HFFc6 (cell line): ENCODE data around the gene SPDYE11. TPM values are rescaled to one million over a fixed set of nuclear protein-coding genes. Genes with fewer than 3 reads are reported as not detected.
A peak's percentile ranks its signal among the peaks of the same experiment; 100 is the strongest.
"Not testable (repeated sequence)": the region's sequence is repeated elsewhere in the genome, so short reads cannot be mapped to it uniquely, and the experiment has no call there.

Experiments
- DNase-seq: peaks from one replicate; pipeline ENCODE4 v3.0.0-alpha.2; 2018
- H3K27ac Mint-ChIP-seq: 2 replicates; pipeline ENCODE4 v1.8.0; 2020; ENCODE audit warnings: mild to moderate bottlenecking, mixed read lengths
- H3K27me3 Mint-ChIP-seq: 2 replicates; pipeline ENCODE4 v1.8.0; 2021; ENCODE audit warnings: mild to moderate bottlenecking, moderate library complexity, mixed read lengths; ENCODE audit not compliant: insufficient read depth
- H3K36me3 Mint-ChIP-seq: 2 replicates; pipeline ENCODE4 v1.8.0; 2021; ENCODE audit warnings: low read depth, mixed read lengths
- H3K4me1 Mint-ChIP-seq: 2 replicates; pipeline ENCODE4 v1.8.0; 2020; ENCODE audit warnings: low read depth, mixed read lengths
- H3K4me3 Mint-ChIP-seq: 2 replicates; pipeline ENCODE4 v1.8.0; 2020; ENCODE audit warnings: mild to moderate bottlenecking, moderate library complexity, mixed read lengths
- H3K9me3 Mint-ChIP-seq: 2 replicates; pipeline ENCODE4 v1.8.0; 2020; ENCODE audit warnings: mild to moderate bottlenecking, mixed read lengths
- long read RNA-seq: library from polyadenylated mRNA; unstranded; transcript quantifications from one replicate; pipeline ENCODE4 v2.0.0, GENCODE V29; 2019
- total RNA-seq, 6 experiments: library from RNA; stranded (reverse); fragmentation: NEBNext Ultra II Directional; extraction: Animal tissue kit (Norgen Biotek cat#: 25700); gene quantifications; 2 replicates in 1 of 6; 3 replicates in 5 of 6; pipeline ENCODE4 v1.2.3, GENCODE V29; 2021

The SPDYE11 gene, protein sequence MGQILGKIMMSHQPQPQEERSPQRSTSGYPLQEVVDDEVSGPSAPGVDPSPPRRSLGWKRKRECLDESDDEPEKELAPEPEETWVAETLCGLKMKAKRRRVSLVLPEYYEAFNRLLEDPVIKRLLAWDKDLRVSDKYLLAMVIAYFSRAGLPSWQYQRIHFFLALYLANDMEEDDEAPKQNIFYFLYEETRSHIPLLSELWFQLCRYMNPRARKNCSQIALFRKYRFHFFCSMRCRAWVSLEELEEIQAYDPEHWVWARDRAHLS
- total RNA-seq = not detected
- long read RNA-seq = 0 reads

DNA sequence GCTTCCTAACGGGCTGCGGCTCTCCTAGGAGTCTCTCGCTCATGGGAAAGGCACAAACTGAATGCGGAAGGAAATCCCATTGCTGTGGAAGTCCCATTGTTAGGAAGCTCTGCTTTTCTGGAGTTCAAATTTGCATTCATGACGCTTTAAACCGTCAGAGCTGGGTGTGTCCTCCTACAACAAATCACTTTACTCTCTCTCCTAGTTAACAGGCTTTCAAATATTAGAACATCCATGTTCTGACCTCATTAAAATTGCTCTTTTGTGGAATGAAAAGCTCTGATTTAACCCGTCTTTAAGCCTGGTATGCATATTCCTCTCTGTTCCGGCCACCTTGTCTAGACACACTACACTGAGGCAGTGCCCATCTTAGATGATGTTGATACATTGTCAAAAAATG, at the start of gene SPDYE11:
Gene SPDYE11, minus strand, starts transcription at position 101 of the 400 bp plus-strand sequence. CDS start 1,800 bp downstream, outside the sequence.
- not testable (repeated sequence) for DNase-seq, H3K27ac Mint-ChIP-seq, H3K9me3 Mint-ChIP-seq, H3K27me3 Mint-ChIP-seq, H3K4me1 Mint-ChIP-seq, H3K36me3 Mint-ChIP-seq, H3K4me3 Mint-ChIP-seq

DNA sequence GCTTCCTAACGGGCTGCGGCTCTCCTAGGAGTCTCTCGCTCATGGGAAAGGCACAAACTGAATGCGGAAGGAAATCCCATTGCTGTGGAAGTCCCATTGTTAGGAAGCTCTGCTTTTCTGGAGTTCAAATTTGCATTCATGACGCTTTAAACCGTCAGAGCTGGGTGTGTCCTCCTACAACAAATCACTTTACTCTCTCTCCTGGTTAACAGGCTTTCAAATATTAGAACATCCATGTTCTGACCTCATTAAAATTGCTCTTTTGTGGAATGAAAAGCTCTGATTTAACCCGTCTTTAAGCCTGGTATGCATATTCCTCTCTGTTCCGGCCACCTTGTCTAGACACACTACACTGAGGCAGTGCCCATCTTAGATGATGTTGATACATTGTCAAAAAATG, 28.2 kb upstream of the SPDYE11 start, which contains the start of gene SPDYE9:
Gene SPDYE9, minus strand, starts transcription at position 101 of the 400 bp plus-strand sequence. CDS start 1,800 bp downstream, outside the sequence.
- not testable (repeated sequence) for H3K27ac Mint-ChIP-seq, H3K9me3 Mint-ChIP-seq, H3K4me3 Mint-ChIP-seq, H3K4me1 Mint-ChIP-seq, H3K36me3 Mint-ChIP-seq, DNase-seq, H3K27me3 Mint-ChIP-seq

DNA sequence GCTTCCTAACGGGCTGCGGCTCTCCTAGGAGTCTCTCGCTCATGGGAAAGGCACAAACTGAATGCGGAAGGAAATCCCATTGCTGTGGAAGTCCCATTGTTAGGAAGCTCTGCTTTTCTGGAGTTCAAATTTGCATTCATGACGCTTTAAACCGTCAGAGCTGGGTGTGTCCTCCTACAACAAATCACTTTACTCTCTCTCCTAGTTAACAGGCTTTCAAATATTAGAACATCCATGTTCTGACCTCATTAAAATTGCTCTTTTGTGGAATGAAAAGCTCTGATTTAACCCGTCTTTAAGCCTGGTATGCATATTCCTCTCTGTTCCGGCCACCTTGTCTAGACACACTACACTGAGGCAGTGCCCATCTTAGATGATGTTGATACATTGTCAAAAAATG, 28.0 kb downstream of the SPDYE11 start, which contains the start of gene SPDYE8:
Gene SPDYE8, minus strand, starts transcription at position 101 of the 400 bp plus-strand sequence. CDS start 1,800 bp downstream, outside the sequence.
- DNase-seq, H3K27me3 Mint-ChIP-seq, H3K9me3 Mint-ChIP-seq, H3K27ac Mint-ChIP-seq, H3K36me3 Mint-ChIP-seq, H3K4me3 Mint-ChIP-seq, H3K4me1 Mint-ChIP-seq: not testable (repeated sequence)

DNA sequence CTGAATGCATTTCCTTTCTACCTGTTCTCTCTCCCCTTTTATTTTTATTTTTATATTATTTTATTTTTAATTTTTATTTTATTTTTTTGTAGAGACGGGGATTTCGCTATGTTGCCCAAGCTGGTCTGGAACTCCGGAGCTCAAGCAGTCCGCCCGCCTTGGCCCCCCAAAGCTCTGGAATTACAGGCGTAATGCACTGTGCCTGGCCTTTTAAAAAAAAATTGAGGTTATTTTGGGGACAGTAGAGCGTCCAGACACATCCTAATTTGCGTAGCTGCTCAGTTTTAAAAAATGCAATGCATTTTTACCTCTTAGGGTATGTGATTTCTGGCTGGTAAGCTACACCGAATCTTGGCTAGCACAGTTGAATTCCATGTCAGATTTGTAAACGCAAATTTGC, 51.2 kb downstream of the SPDYE11 start:
- H3K9me3 Mint-ChIP-seq, H3K4me1 Mint-ChIP-seq, H3K27me3 Mint-ChIP-seq, DNase-seq, H3K27ac Mint-ChIP-seq, H3K36me3 Mint-ChIP-seq: not testable (repeated sequence)
- H3K4me3 Mint-ChIP-seq = peak overlapping the region; percentile 37; the same call in 1 of the 2 replicates

DNA sequence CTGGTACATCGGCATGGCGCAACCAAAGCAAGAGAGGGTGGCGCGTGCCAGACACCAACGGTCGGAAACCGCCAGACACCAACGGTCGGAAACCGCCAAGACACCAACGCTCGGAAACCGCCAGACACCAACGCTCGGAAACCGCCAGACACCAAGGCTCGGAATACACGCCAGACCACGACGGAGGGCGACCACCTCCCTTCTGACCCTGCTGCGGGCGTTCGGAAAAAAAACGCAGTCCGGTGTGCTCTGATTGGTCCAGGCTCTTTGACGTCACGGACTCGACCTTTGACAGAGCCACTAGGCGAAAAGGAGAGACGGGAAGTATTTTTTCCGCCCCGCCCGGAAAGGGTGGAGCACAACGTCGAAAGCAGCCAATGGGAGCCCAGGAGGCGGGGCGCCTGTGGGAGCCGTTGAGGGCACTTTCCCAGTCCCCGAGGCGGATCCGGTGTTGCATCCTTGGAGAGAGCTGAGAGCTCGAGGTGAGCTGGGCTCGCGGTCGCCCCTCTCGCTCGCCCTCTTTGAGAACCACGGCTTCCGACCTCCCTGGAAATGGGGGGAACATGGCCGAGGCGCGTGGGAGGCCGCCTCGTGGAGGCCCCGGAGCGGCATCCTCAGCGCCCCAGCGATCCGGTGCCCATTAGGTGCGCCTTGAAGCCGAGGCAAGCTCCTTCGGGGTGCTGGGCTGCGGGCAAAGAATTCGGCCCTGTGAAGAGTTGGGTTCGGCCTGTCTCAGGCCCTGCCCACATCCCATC, 51.8 kb downstream of the SPDYE11 start:
- H3K4me1 Mint-ChIP-seq, H3K9me3 Mint-ChIP-seq, H3K36me3 Mint-ChIP-seq, H3K27me3 Mint-ChIP-seq: not testable (repeated sequence)
- DNase-seq = peak; percentile 75
- H3K27ac Mint-ChIP-seq = peak overlapping the region; percentile 99
- H3K4me3 Mint-ChIP-seq = peak overlapping the region; percentile 99

DNA sequence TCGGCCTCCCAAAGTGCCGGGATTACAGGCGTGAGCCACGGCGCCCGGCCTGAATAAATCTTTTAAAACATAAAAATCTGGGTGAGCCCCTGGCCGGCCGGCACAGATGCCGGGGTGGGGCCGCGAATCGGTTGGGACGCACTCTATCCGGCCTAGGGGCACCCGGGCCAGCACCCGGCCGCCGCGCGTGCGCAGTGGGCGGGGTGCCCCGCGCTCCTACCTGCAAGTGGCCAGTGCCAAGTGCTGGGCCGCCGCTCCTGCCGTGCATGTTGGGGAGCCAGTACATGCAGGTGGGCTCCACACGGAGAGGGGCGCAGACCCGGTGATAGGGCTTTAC, 52.4 kb downstream of the SPDYE11 start:
- peak; percentile 2 for DNase-seq
- Mint-ChIP-seq H3K27ac (peak overlapping the region; percentile 99), H3K4me3 (peak overlapping the region; percentile 99)
- not testable (repeated sequence) for H3K27me3 Mint-ChIP-seq, H3K4me1 Mint-ChIP-seq, H3K36me3 Mint-ChIP-seq, H3K9me3 Mint-ChIP-seq

DNA sequence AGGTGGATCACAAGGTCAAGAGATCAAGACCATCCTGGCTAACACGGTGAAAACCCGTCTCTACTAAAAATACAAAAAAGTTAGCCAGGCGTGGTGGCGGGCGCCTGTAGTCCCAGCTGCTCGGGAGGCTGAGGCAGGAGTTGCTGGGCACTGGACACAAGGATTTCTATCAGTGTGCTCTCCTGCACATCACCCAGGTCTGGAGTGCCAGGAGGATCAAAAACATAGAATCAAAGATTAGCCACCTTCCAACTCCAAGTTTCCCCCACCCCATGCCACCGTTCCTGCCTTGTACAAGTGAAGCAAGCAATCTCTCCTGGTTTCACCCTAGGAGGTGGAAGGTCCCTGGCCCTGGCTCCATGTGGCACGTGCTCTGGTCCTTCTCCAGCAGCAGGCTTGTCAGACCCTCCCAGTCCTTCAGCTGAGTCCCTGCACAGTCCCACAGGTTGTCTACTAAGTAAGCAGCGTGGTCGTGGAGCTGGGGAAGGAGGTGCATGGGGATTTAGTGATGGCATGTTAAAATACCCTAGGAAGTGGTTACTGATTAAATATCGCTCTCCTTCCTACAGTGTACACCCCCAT, 59.7 kb downstream of the SPDYE11 start:
- not testable (repeated sequence) for DNase-seq, H3K9me3 Mint-ChIP-seq, H3K27ac Mint-ChIP-seq, H3K4me3 Mint-ChIP-seq, H3K4me1 Mint-ChIP-seq, H3K36me3 Mint-ChIP-seq, H3K27me3 Mint-ChIP-seq

Other genes starting within 250 kb of the SPDYE11 start
- gene TYW1B, start 229.7 kb downstream of the SPDYE11 start, total RNA-seq = 1 to 10 TPM; 3.0 to 3.9 (median 3.6) TPM
- 10 to 100 TPM; 40.4 to 43.9 (median 42.2) TPM for gene POM121, start 132.8 kb downstream of the SPDYE11 start, total RNA-seq
- gene TRIM74, start 88.4 kb downstream of the SPDYE11 start, total RNA-seq = under 1 TPM in 1 of 6 experiments, not detected in 5; 0.21 TPM
- not detected for gene SPDYE8, start 28.1 kb downstream of the SPDYE11 start, total RNA-seq
- gene SPDYE9, start 28.1 kb upstream of the SPDYE11 start, total RNA-seq = not detected